A673 (cell line): ENCODE measurements around the gene GEMIN4.

Source experiments
- CTCF ChIP-seq: fragments of 300-800, 200-600 bp; sonication (generic); conservative IDR thresholded peaks from 2 replicates; pipeline ENCODE4 v1.5.1; 2017; ENCODE audit warnings: low read depth, mild to moderate bottlenecking, antibody characterized with exemption, low read length, moderate library complexity, mixed read lengths
- EZH2 ChIP-seq: fragments of 200-600 bp; sonication (generic); IDR thresholded peaks from 2 replicates; pipeline ENCODE4 v1.6.1; 2017; ENCODE audit warnings: borderline replicate concordance, low read depth, mild to moderate bottlenecking, mixed read lengths, antibody characterized with exemption, low read length; ENCODE audit not compliant: poor library complexity, severe bottlenecking

- TF ChIP-seq CTCF (no peak), EZH2 (no peak)
These were observed 47.1 kb downstream of the GEMIN4 start for GRCh38 chr17:705011-705410.
